Measurements from ENCODE around the gene PLD1.

PLD1 gene

DNA sequence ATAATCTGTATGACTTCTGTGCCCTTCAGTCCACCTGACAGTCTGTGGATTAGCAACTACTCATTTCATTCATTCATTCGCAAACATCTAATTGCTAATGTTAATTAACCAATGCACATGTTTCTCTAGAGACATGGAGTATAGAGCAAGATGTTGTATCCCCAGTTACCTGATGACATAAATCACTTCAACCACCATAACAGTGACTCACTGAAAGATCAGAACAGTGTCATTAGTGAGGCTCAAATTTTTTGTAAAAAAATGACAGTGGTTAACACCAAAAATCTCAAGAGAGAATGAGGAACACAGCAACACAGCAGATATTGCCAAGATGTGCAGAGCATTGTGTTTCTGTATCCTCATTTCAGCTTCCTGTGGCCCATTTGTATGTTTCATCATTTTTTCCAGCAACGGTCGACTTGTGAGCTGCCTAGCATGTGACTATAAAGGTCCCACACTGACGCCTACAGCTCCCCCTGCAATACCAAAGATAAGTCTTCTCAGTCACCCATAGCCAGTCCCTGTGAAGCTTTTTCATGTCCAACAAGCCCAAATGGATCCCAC lies 3.7 kb upstream of the PLD1 start:
- no peak for DNase-seq

DNA sequence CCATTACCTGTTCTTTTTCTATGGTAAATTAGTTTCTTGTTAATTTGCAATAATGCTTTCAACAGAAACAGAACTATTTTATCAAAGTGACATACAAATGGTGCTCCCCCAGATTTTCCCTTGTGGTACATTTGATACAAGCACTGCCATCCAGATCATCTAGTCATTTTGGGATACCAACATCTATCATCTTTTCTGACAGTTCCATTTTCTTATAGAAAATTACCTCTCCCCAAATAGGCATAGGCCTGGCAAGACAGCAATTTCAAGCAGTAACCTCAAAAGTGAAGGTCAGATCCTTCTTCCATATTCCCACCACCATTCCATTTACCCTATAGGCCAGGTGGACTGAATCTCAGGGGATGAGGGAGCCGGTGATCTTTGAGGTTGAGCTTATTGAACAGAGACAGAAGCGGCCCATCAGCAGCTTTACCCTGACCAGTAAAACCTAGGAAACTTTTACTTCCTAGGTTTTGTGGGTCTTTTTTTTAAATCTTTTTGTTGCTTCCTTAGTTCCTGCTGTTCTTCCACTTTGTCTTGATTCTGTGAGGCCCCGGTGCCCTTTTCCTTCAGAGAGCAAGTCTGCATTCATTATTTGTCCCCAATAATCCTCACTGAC lies 3.1 kb upstream of the PLD1 start:
- DNase-seq, result no peak

DNA sequence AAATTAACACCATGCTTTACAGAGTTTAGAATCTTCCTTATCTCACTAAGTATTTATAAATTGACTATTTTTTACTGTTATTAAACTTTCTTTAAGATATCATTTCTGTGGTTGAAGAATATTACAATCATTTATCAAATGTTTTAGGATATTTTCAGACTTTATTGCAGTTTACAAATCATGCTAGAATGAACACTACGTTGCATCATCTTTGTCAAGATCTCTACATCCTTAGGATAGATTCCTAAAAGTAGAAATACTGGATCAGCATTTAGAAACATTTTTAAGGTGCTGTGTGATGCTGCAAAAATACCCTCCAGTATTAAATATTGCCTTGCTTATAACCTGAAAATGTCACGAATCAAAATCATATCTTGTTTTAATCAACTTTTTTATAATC lies 2.5 kb upstream of the PLD1 start:
- DNase-seq, result no peak

DNA sequence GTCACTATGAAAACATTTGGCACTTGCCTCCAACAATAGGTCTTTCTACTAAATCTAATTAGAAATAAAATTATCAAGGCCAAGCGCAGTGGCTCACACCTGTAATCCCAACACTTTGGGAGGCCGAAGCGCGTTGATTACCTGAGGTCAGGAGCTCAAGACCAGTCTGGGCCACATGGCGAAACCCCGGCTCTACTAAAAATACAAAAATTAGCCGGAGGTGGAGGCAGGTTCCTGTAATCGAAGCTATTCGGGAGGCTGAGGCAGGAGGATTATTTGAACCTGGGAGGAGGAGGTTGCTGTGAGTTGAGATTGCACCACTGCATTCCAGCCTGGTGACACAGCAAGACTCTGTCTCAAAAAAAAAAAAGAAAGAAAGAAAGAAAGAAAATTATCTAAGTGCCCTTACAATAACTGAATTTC lies 1.6 kb upstream of the PLD1 start:
- DNase-seq, result no peak

DNA sequence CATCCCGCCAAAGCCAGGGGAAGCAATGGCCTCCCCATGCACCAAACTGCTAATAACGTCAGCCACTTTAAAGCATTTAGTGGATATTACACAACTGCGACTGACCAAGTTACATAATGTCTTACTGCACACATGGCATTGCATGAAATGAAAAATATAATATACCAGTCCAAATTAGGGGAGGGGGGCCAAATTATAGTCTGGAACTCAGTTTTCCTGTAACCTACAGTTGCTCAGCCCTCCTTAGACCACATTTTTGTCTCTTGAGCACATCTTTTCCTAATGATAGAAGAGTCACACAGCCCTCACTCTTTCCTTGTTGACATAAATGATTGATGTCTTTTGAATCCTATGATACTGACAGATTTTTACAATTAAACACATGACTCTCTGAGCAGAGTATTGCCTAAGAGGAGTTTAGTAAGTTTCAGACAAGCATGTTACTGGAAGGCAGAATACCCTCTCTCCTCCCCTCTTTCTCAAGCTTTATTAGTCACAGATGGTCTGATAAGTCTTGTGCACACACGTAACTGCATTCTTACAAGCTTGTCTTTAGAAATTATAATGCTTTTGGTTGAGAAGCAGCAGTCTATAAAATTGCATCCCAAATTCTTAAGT lies 1.1 kb upstream of the PLD1 start:
- DNase-seq, result no peak

DNA sequence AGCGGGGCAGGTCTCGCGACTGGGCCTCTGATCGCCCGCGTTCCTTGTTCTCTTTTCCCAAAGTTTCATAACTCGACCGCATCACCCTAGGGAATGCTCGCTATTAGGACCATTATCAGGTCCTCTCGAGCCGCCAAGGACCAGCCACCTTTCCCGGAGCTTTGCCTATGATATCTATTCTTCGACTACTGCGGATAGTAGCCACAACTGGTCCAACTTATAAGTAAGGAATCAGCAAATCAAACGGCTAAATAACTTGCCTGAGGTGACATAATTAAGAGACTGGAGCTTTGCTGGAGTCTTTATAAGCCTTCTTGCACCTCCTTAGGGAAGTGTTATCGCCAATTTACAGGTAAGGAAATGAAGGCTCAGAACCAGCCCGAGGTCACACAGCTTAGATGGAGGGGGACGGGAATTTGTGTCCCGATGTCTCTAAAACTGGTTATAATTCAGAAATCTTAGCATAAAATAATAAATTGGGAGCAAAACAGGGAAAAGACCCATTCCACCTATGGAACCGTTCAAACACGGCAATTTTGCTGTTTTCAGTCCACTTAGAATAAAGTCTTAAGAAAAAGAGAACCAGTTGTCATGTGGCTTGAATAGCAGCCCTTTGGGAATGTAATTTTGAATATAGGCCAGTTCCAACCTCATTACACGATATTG lies 479 bp upstream of the PLD1 start:
- no peak for DNase-seq

DNA sequence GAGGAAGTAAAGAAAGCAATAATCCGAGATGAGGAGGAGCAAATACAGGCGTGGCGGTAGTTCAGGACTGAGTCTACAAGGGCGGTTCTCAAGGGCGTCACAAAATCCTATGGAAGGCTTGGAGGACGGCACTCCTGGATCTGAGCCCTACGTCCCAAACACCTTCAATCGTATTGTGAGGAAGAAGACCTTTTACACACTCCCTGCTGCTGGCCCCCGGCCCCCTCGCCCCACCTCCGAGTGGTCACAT lies 747 bp downstream of the PLD1 start:
- no peak for DNase-seq

DNA sequence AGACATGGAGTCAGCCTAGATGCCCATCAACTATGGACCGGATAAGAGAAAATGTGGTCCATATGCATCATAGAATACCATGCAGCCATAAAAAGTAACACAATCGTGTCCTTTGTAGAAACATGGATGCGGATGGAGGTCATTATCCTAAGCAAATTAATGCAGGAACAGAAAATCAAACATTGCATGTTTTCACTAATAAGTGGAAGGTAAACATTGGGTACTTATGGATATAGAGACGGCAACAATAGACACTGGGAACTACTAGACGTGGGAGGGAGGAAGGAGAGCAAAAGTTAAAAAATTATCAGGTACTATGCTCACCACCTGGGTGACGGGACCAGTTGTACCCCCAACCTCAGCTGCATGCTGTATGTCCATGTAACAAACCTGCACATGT lies 2.5 kb downstream of the PLD1 start:
- no peak for DNase-seq

DNA sequence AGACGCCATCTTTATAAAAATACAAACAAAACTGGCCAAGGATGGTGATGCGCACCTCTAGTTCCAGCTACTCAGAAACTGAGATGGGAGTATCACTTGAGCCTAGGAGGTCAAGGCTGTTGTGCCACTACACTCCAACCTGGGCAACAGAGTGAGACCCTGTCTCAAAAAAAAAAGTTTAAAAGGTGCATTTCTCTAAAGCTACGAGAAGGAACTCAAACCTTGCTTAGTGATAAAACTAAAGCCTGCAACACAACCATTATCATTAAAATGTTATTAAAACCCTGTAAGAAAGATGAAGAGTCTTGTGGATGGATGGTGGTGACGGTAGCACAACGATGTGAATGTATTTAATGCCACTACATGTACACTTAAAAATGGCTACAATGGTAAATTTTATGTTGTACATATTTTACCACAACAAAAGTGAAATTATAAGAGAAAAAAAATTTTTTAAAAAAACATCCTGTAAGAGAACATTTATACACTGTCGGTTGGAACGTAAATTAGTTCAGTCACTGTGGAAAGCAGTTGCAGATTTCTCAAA lies 3.1 kb downstream of the PLD1 start:
- no peak for DNase-seq

DNA sequence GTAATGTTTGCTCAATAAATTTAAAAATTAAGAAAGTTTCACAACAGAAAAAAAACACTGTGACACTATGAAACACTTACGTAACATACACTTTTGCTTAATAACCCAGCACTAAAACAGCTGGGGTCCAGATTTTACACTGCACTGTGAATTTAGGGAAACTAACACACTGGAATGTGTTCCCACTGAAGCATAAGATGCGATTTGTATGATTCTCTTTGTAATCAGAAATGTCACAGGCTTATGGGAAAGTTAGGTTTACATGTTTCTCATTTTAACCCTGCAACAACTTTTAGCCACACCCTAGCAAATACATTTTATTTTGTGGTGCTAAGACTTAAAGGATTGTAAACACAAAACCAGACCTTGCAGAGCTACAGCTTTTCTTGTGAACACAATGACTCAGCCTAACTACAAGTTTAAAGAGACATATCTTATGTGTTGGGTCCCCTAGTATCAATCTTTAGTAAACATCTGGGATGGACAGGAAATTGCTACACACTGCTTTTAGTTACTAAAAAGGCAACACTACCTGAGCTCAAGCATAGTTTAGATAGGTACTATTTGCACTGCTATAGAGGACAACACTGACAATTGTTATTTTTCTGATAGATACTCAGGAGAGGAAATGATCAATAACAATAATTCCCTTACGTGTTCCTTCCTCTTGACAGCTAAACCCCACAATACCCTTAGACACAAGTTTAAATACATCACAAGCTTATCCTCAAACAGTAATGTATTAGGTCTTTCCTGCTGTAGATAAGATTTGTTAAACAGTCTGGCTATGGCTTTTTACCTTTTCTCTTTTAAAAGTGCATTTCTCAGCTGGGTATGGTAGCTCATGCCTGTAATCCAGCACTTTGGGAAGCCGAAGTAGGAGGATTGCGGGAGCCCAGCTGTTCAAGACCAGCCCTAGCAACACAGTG lies 3.8 kb downstream of the PLD1 start:
- no peak for DNase-seq

DNA sequence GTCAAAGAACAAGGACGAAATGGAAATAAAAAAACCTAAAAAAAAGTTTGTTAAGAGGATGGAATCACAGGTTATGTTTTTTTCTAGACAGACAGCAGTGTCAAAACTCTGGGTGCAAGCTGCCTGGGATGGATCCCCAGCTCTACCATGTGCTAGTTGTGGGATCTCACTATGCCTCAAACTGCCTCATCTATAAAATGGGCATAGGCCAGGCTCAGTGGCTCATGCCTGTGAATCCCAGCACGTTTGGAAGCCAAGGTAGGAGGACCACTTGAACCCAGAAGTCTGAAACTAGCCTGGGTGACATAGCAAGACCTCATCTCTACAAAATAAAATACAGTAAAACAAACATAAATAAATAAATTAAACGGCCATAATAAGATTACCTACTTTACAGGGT lies 4.6 kb downstream of the PLD1 start:
- DNase-seq, result no peak

DNA sequence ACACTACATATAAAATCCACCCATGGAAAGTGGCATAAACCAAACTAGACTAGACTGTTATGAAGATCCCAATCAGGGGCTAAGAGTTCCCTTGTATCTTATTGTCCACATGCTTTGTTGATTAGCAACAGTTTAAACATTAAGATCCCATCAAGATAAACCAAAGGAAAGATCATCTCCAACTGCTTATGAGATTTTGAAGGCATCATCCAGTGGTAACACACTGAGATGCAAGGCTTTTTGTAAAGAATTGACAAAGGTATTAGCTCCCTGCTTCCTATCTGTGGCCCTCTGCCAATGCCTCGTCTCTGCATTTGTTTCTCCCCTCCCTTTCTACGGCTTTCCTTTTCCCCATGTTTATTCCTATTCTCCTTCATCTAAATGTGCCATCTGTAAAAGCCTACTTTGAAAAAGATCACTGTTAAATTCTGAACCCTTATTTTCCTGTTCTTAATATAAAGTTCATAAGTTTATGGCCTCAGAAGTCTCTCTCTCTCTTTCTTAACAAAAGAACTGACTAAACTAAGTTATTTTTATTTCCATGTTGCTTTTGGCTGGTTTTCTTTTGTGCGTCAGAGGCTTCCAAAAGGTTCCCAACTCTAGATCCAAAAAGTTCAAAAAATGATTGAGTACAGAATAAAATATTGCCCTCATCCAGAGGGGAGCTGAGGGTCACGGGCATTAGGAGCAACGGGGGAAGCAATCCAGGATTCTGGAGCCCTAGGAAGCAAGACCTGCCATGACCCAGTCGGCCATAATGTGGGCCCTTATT lies 5.5 kb downstream of the PLD1 start:
- no peak for DNase-seq

DNA sequence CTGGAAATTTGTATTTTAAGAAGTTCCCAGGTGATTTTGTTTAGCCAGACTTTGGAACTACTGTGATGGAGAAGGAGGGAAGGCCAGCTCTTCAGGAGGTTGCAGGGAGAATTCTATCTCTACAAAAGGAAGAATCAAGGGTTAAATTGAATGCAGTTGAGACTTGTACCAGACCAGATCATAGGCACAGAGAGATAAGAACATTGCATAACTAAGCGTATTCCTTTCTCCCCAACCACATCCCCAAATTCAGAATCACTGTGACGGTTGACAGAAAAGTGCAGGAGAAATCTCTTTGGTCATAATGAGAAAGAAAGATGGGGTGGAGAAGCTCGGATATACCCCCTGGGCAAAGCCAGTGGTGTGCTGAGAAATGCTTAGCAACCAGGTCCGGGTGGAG lies 7.2 kb downstream of the PLD1 start:
- DNase-seq, result no peak

DNA sequence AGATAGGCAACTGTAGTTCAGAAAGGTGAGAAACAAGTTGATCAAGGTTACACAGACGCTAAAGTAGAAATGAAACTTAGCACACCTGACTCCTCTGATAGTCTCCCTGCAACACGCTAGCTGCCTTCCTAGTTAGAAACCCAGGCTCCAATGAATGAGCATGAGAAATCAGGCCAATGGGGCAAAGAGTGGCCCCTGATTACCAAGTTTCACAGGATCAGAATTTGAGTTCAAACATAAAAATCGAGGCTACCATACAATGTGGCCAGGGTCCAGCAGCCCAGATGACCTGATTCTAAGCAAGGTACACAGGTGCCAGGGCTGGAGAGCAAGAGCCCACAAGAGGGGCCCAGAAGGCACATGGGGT lies 7.7 kb downstream of the PLD1 start:
- no peak for DNase-seq

DNA sequence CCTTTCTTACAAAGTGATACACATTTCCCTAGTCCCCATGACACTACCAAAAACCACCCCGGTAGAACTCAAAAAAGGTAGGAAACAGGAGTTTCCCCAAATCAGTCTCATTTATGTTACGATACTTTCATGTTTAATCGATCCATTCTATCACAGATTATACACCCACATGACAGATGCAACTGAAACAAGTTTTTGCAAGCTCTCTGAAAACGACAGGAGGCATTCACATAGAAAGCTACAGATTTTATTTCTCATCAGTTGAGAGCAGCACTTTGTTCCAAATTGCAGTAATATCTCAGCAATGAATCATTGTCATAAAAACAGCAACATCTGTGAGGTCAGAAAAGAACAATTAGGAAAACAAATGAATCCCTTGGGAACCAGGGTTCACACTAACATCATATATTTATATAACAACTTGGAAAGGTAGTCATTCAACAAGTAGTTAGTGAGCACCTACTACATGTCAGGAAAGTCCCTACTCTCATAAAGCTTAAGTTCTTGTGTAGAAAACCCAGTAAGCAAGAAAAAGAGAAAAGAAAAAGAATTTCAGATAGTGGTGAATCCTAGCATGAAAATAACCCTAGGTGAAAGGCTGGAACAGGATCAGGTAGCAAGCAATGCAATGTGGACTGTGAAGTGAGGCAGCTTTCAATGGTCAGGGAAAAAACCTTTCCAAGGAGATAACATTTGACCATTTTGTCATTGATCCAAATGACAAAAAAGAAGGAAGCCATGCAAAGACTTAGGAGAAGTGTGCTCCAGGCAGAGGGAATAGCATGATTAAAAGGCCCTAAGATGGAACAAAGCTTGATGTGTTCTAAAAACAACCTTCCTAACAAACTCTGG lies 8.3 kb downstream of the PLD1 start:
- no peak for DNase-seq

DNA sequence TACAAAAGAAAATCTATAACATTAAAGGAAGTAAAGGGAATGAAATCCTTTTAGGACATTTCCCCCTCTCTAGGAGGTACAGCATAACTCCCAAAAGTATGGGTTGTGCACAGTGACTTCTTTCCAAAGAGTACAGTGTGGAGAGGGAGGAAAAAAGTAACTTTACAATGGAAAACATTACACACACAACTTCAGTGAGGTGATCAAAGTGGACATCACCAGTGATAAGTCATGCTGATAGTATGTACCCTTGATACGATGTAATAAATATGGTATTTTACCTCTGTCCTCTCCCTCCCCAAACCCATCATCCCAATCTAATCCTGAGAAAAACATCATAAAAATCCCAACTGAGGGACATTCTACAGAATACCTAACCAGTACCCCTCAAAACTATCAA lies 10.8 kb downstream of the PLD1 start:
- no peak for DNase-seq

DNA sequence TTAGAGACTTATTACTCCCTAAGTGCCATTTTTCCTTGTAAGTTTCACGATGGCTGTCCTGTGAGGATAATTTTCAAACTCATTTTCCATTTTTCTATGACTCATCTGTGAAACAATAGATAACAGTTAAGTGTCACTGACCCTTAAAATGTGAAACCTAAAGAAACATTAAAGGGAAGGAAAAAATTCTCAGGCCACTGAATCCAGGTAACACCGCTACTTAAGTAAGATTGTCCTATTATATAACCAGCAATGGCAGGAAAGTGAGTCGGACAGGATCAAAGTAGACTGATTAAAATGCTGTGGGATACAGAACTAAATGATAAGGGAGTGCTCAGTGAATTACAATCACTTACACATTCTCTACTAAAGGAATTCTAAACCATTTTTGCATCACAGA lies 12.4 kb downstream of the PLD1 start:
- no peak for DNase-seq

DNA sequence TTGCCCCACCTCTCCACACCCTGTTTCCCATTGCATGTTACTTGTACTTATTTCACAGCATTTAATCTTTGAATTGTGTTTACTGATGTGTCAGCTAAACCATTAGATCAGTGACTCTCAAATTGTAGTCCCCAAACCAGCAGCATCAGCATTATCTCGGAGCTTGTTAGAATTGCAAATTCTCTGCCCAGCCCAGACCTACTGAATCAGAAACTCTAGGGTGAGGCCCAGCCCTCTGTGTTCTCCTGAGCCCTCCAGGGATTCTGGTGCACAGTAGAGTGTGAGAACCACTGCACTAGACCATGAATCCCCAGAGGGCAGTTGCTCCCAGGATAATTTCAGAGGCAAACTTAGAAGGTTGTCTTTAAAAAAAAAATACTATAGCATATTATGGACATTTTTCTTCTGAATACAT lies 13.0 kb downstream of the PLD1 start:
- no peak for DNase-seq

DNA sequence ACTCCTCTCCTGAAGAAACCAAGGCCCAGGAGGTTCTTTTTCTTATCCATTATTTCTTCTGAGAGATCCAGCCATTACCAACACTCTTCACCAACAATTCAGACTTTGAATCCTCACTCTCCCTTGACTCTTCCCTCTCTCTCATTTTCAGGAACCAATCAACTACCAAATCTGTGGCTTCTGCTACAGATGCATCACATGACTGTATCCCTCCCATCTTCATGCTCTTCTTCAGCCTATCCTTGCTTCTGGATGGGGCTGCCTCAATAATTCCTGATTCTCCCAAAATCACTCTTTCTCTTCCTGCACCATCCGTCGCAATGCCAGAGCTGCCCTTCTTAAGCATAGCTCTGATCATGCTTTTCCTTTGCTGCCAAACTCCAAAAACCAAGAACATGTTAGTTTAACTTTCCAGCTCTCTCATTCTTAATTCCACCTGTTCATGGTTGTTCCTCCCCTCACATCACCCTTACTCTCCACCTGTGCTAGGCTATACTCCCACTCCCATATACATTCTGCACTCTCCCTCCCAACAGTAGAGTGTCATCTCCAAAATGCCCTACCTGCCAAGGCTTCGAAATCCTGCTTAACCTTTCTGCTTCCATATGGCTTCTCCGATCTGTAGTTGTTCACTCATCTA lies 13.5 kb downstream of the PLD1 start:
- no peak for DNase-seq

DNA sequence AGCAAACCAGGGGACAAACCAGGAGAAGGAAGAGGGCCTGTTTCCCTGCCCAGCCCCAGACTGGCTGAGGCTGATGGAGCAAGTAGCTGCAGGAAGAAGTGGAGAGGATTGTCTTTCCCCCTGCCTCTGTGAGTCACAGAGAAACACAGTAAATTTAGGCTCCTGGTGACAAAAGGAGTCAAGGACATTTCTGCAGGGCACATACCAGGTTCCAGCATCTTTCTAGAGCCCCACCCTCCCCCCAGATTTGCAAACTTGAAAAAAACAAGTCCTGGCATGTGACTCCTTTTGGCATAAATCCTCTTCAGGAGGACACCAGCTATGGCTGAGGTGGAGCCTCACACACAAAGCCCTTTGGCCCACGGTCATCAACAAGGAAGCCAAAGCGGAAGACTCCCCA lies 17.8 kb downstream of the PLD1 start:
- no peak for DNase-seq

DNA sequence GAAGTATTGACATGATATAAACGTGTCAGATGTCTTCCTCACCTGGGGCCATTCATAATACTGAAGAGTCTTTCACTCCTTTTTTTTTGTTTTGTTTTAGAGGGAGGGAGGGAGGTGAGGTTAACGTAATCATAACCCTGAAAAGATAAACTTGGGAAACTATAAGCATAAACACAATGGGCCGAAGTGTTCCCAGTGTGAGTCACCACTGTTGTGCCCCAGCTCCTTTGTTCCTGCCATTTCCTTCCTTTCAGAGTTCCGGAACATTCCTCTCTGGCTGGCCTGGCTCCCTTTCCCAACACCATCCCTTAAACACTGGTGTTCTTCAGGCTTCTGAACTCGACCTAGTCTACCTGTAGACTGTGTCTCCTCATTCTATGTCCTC lies 18.6 kb downstream of the PLD1 start:
- DNase-seq, result no peak
